GM12865 (cell line): ENCODE results near the gene CDK4.
A peak's percentile ranks its signal among the peaks of the same experiment; 100 is the strongest.
"Not testable (repeated sequence)": the region's sequence is repeated elsewhere in the genome, so short reads cannot be mapped to it uniquely, and the experiment has no call there.

Experiments
- DNase-seq: peaks from one replicate; pipeline ENCODE4 v3.0.0; 2010; ENCODE audit warnings: low read depth
- H3K4me3 ChIP-seq: 2 replicates; pipeline ENCODE4 v1.5.1; 2011; ENCODE audit warnings: mild to moderate bottlenecking, low read depth, low read length, control low read depth
- CTCF ChIP-seq: IDR thresholded peaks from 2 replicates; pipeline ENCODE4 v1.5.1; 2011; ENCODE audit warnings: low read length, control low read depth, low read depth, inconsistent platforms; ENCODE audit not compliant: insufficient read depth; ENCODE audit errors: missing control alignments

The CDK4 gene

DNA sequence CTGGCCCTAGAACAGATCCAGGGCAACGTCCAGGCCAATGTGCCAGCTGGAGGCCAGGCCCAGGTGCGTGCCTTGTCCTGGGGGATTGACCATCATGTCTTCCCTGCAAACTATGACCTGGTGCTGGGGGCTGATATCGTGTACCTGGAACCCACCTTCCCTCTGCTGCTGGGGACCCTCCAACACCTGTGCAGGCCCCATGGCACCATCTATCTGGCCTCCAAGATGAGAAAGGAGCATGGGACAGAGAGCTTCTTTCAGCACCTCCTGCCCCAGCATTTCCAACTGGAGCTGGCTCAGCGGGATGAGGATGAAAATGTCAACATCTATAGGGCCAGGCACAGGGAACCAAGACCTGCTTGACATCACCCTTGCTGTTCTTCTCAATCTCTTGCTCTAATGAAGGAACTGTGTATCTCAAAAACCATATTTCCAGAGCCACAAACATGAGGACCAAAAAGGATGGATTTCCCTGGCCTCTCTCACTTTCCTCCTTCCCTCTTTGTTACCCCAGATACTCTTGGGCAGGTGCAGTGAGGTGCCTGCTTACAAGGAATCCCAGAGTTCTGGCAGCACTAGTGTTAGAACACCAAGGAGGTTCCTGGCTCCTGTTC lies 28.3 kb upstream of the CDK4 start:
- no peak overlapping the region for H3K4me3 ChIP-seq
- no peak for TF ChIP-seq CTCF
- no peak for DNase-seq

DNA sequence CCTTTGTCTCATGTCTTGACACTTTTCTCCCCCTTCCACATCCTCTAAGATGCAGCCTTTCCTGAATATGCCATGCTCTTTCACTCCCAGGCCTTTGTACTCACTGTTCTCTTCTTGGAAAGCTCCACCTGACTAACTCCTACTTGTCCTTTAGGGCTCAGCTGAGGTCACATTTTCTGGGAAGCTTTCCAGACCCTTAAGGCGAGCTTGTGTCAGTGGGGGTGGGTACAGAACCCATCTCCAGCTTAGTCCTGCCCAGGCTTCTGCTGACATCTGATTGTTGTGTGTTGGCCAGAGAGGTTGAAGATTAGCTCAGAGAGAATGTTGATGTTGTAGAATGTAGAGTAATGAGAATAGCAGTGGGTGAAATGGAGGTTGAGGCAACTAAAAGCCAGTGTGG lies 27.6 kb upstream of the CDK4 start:
- no peak for DNase-seq
- TF ChIP-seq CTCF, result no peak

DNA sequence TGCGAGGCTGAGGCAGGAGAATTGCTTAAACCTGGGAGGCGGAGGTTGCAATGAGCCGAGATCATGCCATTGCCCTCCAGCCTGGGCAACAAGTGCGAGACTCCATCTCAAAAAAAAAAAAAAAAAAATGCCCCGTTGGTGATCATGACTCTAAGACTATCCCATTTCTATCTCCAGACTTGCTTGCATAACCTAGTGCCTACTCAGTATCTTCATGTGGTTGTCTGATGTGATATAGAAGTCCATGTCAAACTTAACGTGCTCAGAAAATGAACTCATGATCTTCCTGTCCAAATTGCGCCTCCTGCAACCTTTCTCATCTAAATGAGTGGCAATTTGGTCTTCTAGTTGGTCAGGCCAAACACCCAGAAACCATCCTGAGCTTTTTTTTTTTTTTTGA lies 25.8 kb upstream of the CDK4 start:
- TF ChIP-seq CTCF, result no peak
- H3K4me3 ChIP-seq, result no peak overlapping the region
- no peak for DNase-seq

More for the DNA sequence above, 27.6 kb upstream of the CDK4 start:
- no peak overlapping the region for H3K4me3 ChIP-seq

GRCh38 chr12:57777367-57777766 lies 25.3 kb upstream of the CDK4 start:
- DNase-seq, result no peak
- H3K4me3 ChIP-seq, result no peak overlapping the region
- no peak for TF ChIP-seq CTCF

GRCh38 chr12:57776247-57776587 lies 24.1 kb upstream of the CDK4 start:
- TF ChIP-seq CTCF, result no peak
- H3K4me3 ChIP-seq, result no peak overlapping the region
- DNase-seq, result no peak

DNA sequence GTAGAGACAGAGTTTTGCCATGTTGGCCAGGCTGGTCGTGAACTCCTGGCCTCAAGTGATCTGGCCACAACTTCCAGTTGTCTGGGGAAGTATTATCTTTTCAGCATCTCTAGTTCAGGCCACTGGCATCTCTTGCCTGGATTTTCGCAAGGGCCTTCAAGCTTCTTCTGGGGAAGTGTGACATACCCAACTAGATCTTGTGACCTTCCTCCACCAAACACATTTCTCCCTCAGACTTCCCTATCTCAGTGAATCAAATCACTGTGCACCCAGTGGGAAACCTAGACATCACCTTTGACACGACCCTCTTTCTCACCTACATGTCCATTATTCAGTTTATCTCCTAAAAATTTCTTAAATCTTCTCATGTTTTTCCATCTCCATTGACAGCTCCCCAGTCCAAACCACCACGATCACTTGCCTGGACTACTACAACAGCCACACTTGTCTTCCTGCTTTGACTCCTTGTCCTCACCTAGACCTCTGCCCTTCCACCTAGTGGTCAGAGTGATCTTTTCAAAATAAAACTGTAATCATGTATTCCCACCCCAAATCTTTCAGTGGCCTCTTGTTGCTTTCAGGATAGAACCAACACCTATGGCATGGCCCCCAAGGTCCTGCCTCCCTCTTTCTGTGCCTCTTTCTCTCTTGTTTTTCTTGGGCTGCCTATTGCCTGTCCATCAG lies 23.6 kb upstream of the CDK4 start:
- TF ChIP-seq CTCF, result peak; percentile 21
- H3K4me3 ChIP-seq, result no peak overlapping the region
- DNase-seq, result no peak

- no peak for DNase-seq
- H3K4me3 ChIP-seq, result no peak overlapping the region
- TF ChIP-seq CTCF, result no peak
These were observed 22.9 kb upstream of the CDK4 start for GRCh38 chr12:57775044-57775443.

GRCh38 chr12:57774634-57775033 lies 22.5 kb upstream of the CDK4 start:
- DNase-seq, H3K4me3 ChIP-seq: not testable (repeated sequence)
